ENCODE results near the gene BID.
"Not testable (repeated sequence)": the region's sequence is repeated elsewhere in the genome, so short reads cannot be mapped to it uniquely, and the experiment has no call there.

The BID gene

GRCh38 chr22:17774926-17775685, 837 bp upstream of the BID start:
- no peaks in the 10 kb centered on the region for H3K9me3 ChIP-seq (ENCODE audit: control insufficient read depth, insufficient read depth, low read depth, low read length)
- H3K4me1 ChIP-seq (ENCODE audit: control insufficient read depth, insufficient read depth, low read length) = peaks cover 21% of the 10 kb centered on the region
- H3K9ac ChIP-seq (ENCODE audit: low read length) = no peak overlapping the region
- H3K36me3 ChIP-seq (ENCODE audit: control insufficient read depth, insufficient read depth, low read length) = 0 out of 2 replicates have a peak, but pooled peaks cover 2% of the 10 kb centered on the region
- H3K27ac ChIP-seq (ENCODE audit: low read depth, low read length) = no peak overlapping the region
- H3K27me3 ChIP-seq (ENCODE audit: control insufficient read depth, insufficient read depth, low read length) = peaks cover 15% of the 10 kb centered on the region; the same call in 1 of the 2 replicates
- peak overlapping the region; percentile 55 for H3K4me3 ChIP-seq (ENCODE audit: low read depth, low read length)

- peak overlapping the region; percentile 72 for H3K9ac ChIP-seq (ENCODE audit: low read length)
- H3K36me3 ChIP-seq (ENCODE audit: control insufficient read depth, insufficient read depth, low read length) = 0 out of 2 replicates have a peak, but pooled peaks cover 2% of the 10 kb centered on the region
- no peaks in the 10 kb centered on the region for H3K9me3 ChIP-seq (ENCODE audit: control insufficient read depth, insufficient read depth, low read depth, low read length)
- peak overlapping the region; percentile 55 for H3K4me3 ChIP-seq (ENCODE audit: low read depth, low read length)
- H3K27me3 ChIP-seq (ENCODE audit: control insufficient read depth, insufficient read depth, low read length) = peaks cover 15% of the 10 kb centered on the region; the same call in 1 of the 2 replicates
- H3K4me1 ChIP-seq (ENCODE audit: control insufficient read depth, insufficient read depth, low read length) = peaks cover 21% of the 10 kb centered on the region
- no peak overlapping the region for H3K27ac ChIP-seq (ENCODE audit: low read depth, low read length)
These were observed 563 bp downstream of the BID start for GRCh38 chr22:17773606-17774205.

- Histone ChIP-seq H3K36me3 (ENCODE audit: control insufficient read depth, insufficient read depth, low read length) (0 out of 2 replicates have a peak, but pooled peaks cover 2% of the 10 kb centered on the region), H3K27me3 (ENCODE audit: control insufficient read depth, insufficient read depth, low read length) (peaks cover 15% of the 10 kb centered on the region; the same call in 1 of the 2 replicates), H3K9me3 (ENCODE audit: control insufficient read depth, insufficient read depth, low read depth, low read length) (no peaks in the 10 kb centered on the region), H3K4me3 (ENCODE audit: low read depth, low read length) (peak overlapping the region; percentile 55), H3K27ac (ENCODE audit: low read depth, low read length) (no peak overlapping the region), H3K4me1 (ENCODE audit: control insufficient read depth, insufficient read depth, low read length) (peaks cover 21% of the 10 kb centered on the region), H3K9ac (ENCODE audit: low read length) (peak overlapping the region; percentile 47)
These were observed 1.2 kb downstream of the BID start for GRCh38 chr22:17772958-17773605.

- Histone ChIP-seq H3K9ac (ENCODE audit: low read length) (no peak overlapping the region), H3K4me3 (ENCODE audit: low read depth, low read length) (peak overlapping the region; percentile 55), H3K36me3 (ENCODE audit: control insufficient read depth, insufficient read depth, low read length) (0 out of 2 replicates have a peak, but pooled peaks cover 2% of the 10 kb centered on the region), H3K27me3 (ENCODE audit: control insufficient read depth, insufficient read depth, low read length) (peaks cover 15% of the 10 kb centered on the region; the same call in 1 of the 2 replicates), H3K27ac (ENCODE audit: low read depth, low read length) (no peak overlapping the region), H3K4me1 (ENCODE audit: control insufficient read depth, insufficient read depth, low read length) (peaks cover 21% of the 10 kb centered on the region), H3K9me3 (ENCODE audit: control insufficient read depth, insufficient read depth, low read depth, low read length) (no peaks in the 10 kb centered on the region)
These were observed 1.9 kb downstream of the BID start for GRCh38 chr22:17772249-17772957.

- peaks cover 15% of the 10 kb centered on the region; the same call in 1 of the 2 replicates for H3K27me3 ChIP-seq (ENCODE audit: control insufficient read depth, insufficient read depth, low read length)
- no peak overlapping the region for H3K27ac ChIP-seq (ENCODE audit: low read depth, low read length)
- peaks cover 20% of the 10 kb centered on the region for H3K4me1 ChIP-seq (ENCODE audit: control insufficient read depth, insufficient read depth, low read length)
- no peak overlapping the region for H3K4me3 ChIP-seq (ENCODE audit: low read depth, low read length)
- H3K36me3 ChIP-seq (ENCODE audit: control insufficient read depth, insufficient read depth, low read length) = 0 out of 2 replicates have a peak, but pooled peaks cover 2% of the 10 kb centered on the region
- no peaks in the 10 kb centered on the region for H3K9me3 ChIP-seq (ENCODE audit: control insufficient read depth, insufficient read depth, low read depth, low read length)
- H3K9ac ChIP-seq (ENCODE audit: low read length) = no peak overlapping the region
These were observed 3.8 kb downstream of the BID start for GRCh38 chr22:17770180-17771077.

- Histone ChIP-seq H3K4me3 (ENCODE audit: low read depth, low read length) (no peak overlapping the region), H3K4me1 (ENCODE audit: control insufficient read depth, insufficient read depth, low read length) (peaks cover 13% of the 10 kb centered on the region), H3K9me3 (ENCODE audit: control insufficient read depth, insufficient read depth, low read depth, low read length) (no peaks in the 10 kb centered on the region), H3K27me3 (ENCODE audit: control insufficient read depth, insufficient read depth, low read length) (peaks cover 10% of the 10 kb centered on the region; the same call in 1 of the 2 replicates), H3K9ac (ENCODE audit: low read length) (no peak overlapping the region), H3K36me3 (ENCODE audit: control insufficient read depth, insufficient read depth, low read length) (0 out of 2 replicates have a peak, but pooled peaks cover 2% of the 10 kb centered on the region), H3K27ac (ENCODE audit: low read depth, low read length) (no peak overlapping the region)
These were observed 4.6 kb downstream of the BID start for GRCh38 chr22:17769716-17770082.

- Histone ChIP-seq H3K36me3 (ENCODE audit: control insufficient read depth, insufficient read depth, low read length) (0 out of 2 replicates have a peak, but pooled peaks cover 2% of the 10 kb centered on the region), H3K27me3 (ENCODE audit: control insufficient read depth, insufficient read depth, low read length) (peaks cover 8% of the 10 kb centered on the region; the same call in 1 of the 2 replicates), H3K9me3 (ENCODE audit: control insufficient read depth, insufficient read depth, low read depth, low read length) (no peaks in the 10 kb centered on the region), H3K4me3 (ENCODE audit: low read depth, low read length) (no peak overlapping the region), H3K4me1 (ENCODE audit: control insufficient read depth, insufficient read depth, low read length) (peaks cover 11% of the 10 kb centered on the region), H3K9ac (ENCODE audit: low read length) (no peak overlapping the region), H3K27ac (ENCODE audit: low read depth, low read length) (no peak overlapping the region)
These were observed 5.1 kb downstream of the BID start for GRCh38 chr22:17769013-17769715.

GRCh38 chr22:17767233-17768065, 6.8 kb downstream of the BID start:
- H3K27me3 ChIP-seq (ENCODE audit: control insufficient read depth, insufficient read depth, low read length) = no peaks in the 10 kb centered on the region
- H3K9ac ChIP-seq (ENCODE audit: low read length) = no peak overlapping the region
- H3K27ac ChIP-seq (ENCODE audit: low read depth, low read length) = no peak overlapping the region
- no peaks in the 10 kb centered on the region for H3K9me3 ChIP-seq (ENCODE audit: control insufficient read depth, insufficient read depth, low read depth, low read length)
- H3K36me3 ChIP-seq (ENCODE audit: control insufficient read depth, insufficient read depth, low read length) = 0 out of 2 replicates have a peak, but pooled peaks cover 2% of the 10 kb centered on the region
- H3K4me3 ChIP-seq (ENCODE audit: low read depth, low read length) = no peak overlapping the region
- 0 out of 2 replicates have a peak, but pooled peaks cover under 1% of the 10 kb centered on the region for H3K4me1 ChIP-seq (ENCODE audit: control insufficient read depth, insufficient read depth, low read length)

- H3K27me3 ChIP-seq (ENCODE audit: control insufficient read depth, insufficient read depth, low read length); H3K4me3 ChIP-seq (ENCODE audit: low read depth, low read length); H3K9ac ChIP-seq (ENCODE audit: low read length); H3K4me1 ChIP-seq (ENCODE audit: control insufficient read depth, insufficient read depth, low read length); H3K9me3 ChIP-seq (ENCODE audit: control insufficient read depth, insufficient read depth, low read depth, low read length); H3K36me3 ChIP-seq (ENCODE audit: control insufficient read depth, insufficient read depth, low read length); H3K27ac ChIP-seq (ENCODE audit: low read depth, low read length): not testable (repeated sequence)
These were observed 9.4 kb downstream of the BID start for GRCh38 chr22:17764852-17765251.

Measured in HUES6 (cell line).